Measurements from ENCODE around the gene MRPL32. TPM values are rescaled to one million over a fixed set of nuclear protein-coding genes. Genes with fewer than 3 reads are reported as not detected.

Gene MRPL32
- total RNA-seq, 1 donor = 35.5 TPM

DNA sequence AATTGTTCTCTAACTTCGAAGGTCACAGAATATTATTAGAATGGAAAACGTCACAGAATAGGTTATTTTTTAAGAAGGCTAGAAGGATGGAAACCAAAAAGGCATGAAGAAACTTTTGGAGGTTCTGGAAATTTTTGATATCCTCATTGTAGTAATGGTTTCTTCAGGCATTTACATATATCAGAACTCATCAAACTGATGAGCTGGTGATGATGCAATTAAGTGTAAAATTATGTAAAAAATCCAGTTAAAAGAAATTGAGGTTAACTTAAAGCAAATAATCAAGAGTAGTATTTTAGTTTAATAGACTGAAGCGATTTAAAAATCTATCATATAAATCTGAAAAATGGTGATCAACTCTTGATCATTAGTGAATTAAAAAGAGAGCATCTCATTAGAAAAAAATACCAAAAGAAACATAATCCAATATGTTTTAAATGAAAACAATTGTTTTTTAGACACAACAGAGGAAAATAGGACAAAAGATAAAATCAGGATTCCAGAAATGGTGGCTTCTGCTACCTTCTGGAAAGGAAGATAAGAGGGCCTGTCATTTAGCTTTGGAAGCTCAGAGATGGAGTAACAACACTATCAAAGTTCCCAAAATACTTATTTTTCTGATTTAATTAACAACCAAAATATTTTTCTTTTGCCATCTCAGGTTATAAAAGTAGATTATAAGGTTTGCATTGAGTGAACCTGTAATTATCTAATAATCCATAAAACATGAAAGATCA lies 10.0 kb upstream of the MRPL32 start:
- no peaks in the 10 kb centered on the region for H3K27me3 ChIP-seq (ENCODE audit: insufficient read depth, low read length)
- no peaks in the 10 kb centered on the region for H3K9me3 ChIP-seq (ENCODE audit: low read depth, low read length)
- no peak overlapping the region for H2AFZ ChIP-seq (ENCODE audit: low read length)
- TF ChIP-seq, protein P1, sequence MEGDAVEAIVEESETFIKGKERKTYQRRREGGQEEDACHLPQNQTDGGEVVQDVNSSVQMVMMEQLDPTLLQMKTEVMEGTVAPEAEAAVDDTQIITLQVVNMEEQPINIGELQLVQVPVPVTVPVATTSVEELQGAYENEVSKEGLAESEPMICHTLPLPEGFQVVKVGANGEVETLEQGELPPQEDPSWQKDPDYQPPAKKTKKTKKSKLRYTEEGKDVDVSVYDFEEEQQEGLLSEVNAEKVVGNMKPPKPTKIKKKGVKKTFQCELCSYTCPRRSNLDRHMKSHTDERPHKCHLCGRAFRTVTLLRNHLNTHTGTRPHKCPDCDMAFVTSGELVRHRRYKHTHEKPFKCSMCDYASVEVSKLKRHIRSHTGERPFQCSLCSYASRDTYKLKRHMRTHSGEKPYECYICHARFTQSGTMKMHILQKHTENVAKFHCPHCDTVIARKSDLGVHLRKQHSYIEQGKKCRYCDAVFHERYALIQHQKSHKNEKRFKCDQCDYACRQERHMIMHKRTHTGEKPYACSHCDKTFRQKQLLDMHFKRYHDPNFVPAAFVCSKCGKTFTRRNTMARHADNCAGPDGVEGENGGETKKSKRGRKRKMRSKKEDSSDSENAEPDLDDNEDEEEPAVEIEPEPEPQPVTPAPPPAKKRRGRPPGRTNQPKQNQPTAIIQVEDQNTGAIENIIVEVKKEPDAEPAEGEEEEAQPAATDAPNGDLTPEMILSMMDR (IDR thresholded peaks at IDR 0.05; ENCODE audit: extremely low read depth, low read depth, low read length) = no peak
- no peak for DNase-seq (ENCODE audit: insufficient read length, low spot score, missing footprints)
- H4K20me1 ChIP-seq (ENCODE audit: insufficient read depth, low read length) = peaks cover 4% of the 10 kb centered on the region
- peaks cover 72% of the 10 kb centered on the region for H3K36me3 ChIP-seq (ENCODE audit: insufficient read depth, low read length)
- no peak overlapping the region for H3K4me2 ChIP-seq (ENCODE audit: insufficient read depth, low read length)
- H3K27ac ChIP-seq (ENCODE audit: low read depth, low read length) = no peak overlapping the region
- peaks cover 13% of the 10 kb centered on the region for H3K79me2 ChIP-seq (ENCODE audit: insufficient read depth, low read length)
- H3K4me3 ChIP-seq (ENCODE audit: insufficient read depth, low read length) = no peak overlapping the region
- no peaks in the 10 kb centered on the region for H3K4me1 ChIP-seq (ENCODE audit: insufficient read depth, low read length)

DNA sequence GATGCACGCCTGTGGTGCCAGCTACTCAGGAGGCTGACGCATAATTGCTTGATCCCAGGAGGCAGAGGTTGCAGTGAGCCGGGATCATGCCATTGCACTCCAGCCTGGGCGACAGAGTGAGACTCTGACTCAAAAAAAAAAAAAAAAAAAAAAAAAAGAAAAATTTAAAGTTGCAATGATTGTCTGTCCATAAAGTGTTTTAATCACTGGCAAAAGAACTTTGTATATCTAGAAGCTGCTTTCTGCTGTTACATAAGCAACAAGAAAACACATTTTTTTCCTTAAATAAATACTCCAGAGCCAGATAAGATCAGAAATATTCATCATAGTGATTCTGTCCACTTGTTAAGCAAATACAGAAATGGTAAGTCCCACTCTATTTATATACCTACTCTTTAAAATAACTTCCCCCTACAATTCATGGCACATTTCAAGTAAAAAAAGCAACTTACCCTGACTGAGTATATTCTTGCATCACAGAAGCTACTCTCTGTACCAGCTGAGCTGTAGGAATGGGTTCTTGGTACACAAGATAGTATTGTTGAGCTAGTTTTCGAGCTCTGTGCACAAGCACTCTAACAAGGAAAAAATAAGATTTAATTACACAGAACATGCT lies 7.8 kb upstream of the MRPL32 start:
- H2AFZ ChIP-seq (ENCODE audit: low read length) = no peak overlapping the region
- peaks cover 23% of the 10 kb centered on the region for H4K20me1 ChIP-seq (ENCODE audit: insufficient read depth, low read length)
- H3K4me2 ChIP-seq (ENCODE audit: insufficient read depth, low read length) = no peak overlapping the region
- DNase-seq (ENCODE audit: insufficient read length, low spot score, missing footprints) = no peak
- H3K27ac ChIP-seq (ENCODE audit: low read depth, low read length) = no peak overlapping the region
- peaks cover 34% of the 10 kb centered on the region for H3K79me2 ChIP-seq (ENCODE audit: insufficient read depth, low read length)
- H3K4me3 ChIP-seq (ENCODE audit: insufficient read depth, low read length) = no peak overlapping the region
- no peaks in the 10 kb centered on the region for H3K9me3 ChIP-seq (ENCODE audit: low read depth, low read length)
- H3K27me3 ChIP-seq (ENCODE audit: insufficient read depth, low read length) = no peaks in the 10 kb centered on the region
- H3K4me1 ChIP-seq (ENCODE audit: insufficient read depth, low read length) = peaks cover 2% of the 10 kb centered on the region
- TF ChIP-seq, protein P1 (IDR thresholded peaks at IDR 0.05; ENCODE audit: extremely low read depth, low read depth, low read length) = no peak
- H3K36me3 ChIP-seq (ENCODE audit: insufficient read depth, low read length) = peaks cover 70% of the 10 kb centered on the region

DNA sequence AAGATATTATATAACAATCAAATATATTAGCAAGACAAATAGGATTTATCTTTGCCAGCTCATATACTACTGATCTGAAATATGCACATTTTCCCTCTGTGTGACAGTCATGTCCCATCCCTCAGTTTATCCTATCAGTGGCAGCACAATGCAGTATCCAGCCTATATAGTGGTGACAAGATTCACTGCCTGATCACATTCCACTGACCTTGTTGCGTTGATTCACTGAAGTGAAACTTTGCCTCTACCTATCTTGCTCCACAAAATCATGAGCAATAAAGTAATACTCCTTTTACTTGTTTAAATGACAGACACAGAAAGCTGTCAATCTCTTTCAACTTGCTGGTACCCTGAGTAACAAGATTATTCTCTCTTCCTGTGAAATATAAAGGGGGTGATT lies 6.5 kb upstream of the MRPL32 start:
- H3K27ac ChIP-seq (ENCODE audit: low read depth, low read length) = no peak overlapping the region
- TF ChIP-seq, protein P1 (IDR thresholded peaks at IDR 0.05; ENCODE audit: extremely low read depth, low read depth, low read length) = no peak
- peaks cover 47% of the 10 kb centered on the region for H3K79me2 ChIP-seq (ENCODE audit: insufficient read depth, low read length)
- peaks cover 35% of the 10 kb centered on the region for H4K20me1 ChIP-seq (ENCODE audit: insufficient read depth, low read length)
- H3K9me3 ChIP-seq (ENCODE audit: low read depth, low read length) = no peaks in the 10 kb centered on the region
- peaks cover 11% of the 10 kb centered on the region for H3K4me1 ChIP-seq (ENCODE audit: insufficient read depth, low read length)
- H3K36me3 ChIP-seq (ENCODE audit: insufficient read depth, low read length) = peaks cover 61% of the 10 kb centered on the region
- no peak overlapping the region for H3K4me3 ChIP-seq (ENCODE audit: insufficient read depth, low read length)
- H3K4me2 ChIP-seq (ENCODE audit: insufficient read depth, low read length) = no peak overlapping the region
- no peak for DNase-seq (ENCODE audit: insufficient read length, low spot score, missing footprints)
- no peaks in the 10 kb centered on the region for H3K27me3 ChIP-seq (ENCODE audit: insufficient read depth, low read length)
- H2AFZ ChIP-seq (ENCODE audit: low read length) = no peak overlapping the region

DNA sequence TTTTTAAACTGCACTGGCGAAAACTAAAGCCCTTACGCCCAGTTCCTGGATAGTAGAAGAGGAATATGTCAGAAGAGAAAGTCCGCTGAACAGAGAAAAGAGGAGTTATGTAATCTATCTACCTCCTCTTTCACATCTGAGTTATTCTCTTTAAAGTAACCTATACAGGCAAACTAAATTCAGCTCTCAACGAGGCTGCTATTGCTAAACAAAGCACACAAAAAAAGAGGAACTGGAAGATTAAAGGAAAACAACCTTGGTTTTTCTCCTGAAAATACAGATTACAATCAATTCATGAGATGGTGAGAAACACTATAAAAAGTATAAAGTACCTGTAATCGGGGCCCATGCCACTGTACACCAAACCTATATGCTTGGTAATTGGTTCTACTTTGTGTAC lies 6.0 kb upstream of the MRPL32 start:
- no peaks in the 10 kb centered on the region for H3K9me3 ChIP-seq (ENCODE audit: low read depth, low read length)
- no peaks in the 10 kb centered on the region for H3K27me3 ChIP-seq (ENCODE audit: insufficient read depth, low read length)
- H3K36me3 ChIP-seq (ENCODE audit: insufficient read depth, low read length) = peaks cover 57% of the 10 kb centered on the region
- peaks cover 52% of the 10 kb centered on the region for H3K79me2 ChIP-seq (ENCODE audit: insufficient read depth, low read length)
- no peak overlapping the region for H3K4me3 ChIP-seq (ENCODE audit: insufficient read depth, low read length)
- TF ChIP-seq, protein P1 (IDR thresholded peaks at IDR 0.05; ENCODE audit: extremely low read depth, low read depth, low read length) = no peak
- peaks cover 38% of the 10 kb centered on the region for H4K20me1 ChIP-seq (ENCODE audit: insufficient read depth, low read length)
- no peak overlapping the region for H3K27ac ChIP-seq (ENCODE audit: low read depth, low read length)
- peaks cover 13% of the 10 kb centered on the region for H3K4me1 ChIP-seq (ENCODE audit: insufficient read depth, low read length)
- no peak overlapping the region for H2AFZ ChIP-seq (ENCODE audit: low read length)
- DNase-seq (ENCODE audit: insufficient read length, low spot score, missing footprints) = no peak
- no peak overlapping the region for H3K4me2 ChIP-seq (ENCODE audit: insufficient read depth, low read length)
